GM12892 (cell line): ENCODE results near the gene C9orf153.

Source experiments
- POLR2A ChIP-seq: IDR thresholded peaks from 2 replicates; pipeline ENCODE4 v1.6.1; 2011; ENCODE audit warnings: low read depth, low read length, control low read depth
- POLR2AphosphoS5 ChIP-seq: IDR thresholded peaks from 2 replicates; pipeline ENCODE4 v1.6.1; 2011; ENCODE audit warnings: low read depth, low read length, control low read depth
- TAF1 ChIP-seq: IDR thresholded peaks from 2 replicates; pipeline ENCODE4 v1.6.1; 2011; ENCODE audit warnings: low read depth, mild to moderate bottlenecking, control low read depth, low read length, borderline replicate concordance

DNA sequence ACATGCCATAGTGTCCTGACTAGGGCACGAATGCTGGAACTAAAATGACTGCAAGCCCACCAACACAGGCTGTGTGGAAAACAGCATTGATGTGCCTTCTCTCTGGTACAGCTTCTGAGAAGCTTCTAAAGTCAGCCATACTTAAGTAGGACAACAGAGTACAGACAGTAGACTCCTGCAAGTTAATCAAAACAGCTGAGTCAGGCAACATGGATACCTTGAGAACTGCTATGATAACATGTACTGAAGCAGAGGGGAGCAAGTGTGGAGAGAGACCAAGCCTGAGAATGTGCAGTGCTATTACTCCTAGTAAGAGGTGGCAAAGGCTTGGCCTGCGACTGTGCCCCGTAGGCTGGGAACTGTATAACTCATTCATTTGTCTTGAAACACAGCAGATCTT, 20.4 kb upstream of the C9orf153 start:
- TF ChIP-seq POLR2A (no peak), POLR2AphosphoS5 (no peak), TAF1 (no peak)
